Right atrium auricular region (tissue), 2 donors: ENCODE results near the gene MAPK8. TPM values are rescaled to one million over a fixed set of nuclear protein-coding genes. Genes with fewer than 3 reads are reported as not detected.
"Not testable (repeated sequence)": the region's sequence is repeated elsewhere in the genome, so short reads cannot be mapped to it uniquely, and the experiment has no call there.

Experiments used
- DNase-seq: peaks from one replicate; pipeline ENCODE4 v3.0.0-alpha.2; 2019; ENCODE audit warnings: low spot score
- H3K27ac ChIP-seq, 2 donors: fragments of 200-600 bp; sonication (generic); 1 replicate in 1 of 2; 2 replicates in 1 of 2; pipeline ENCODE4 v1.5.1; 2016 to 2019
- H3K27me3 ChIP-seq, 2 donors: fragments of 200-600 bp; sonication (generic); one replicate each; pipeline versions ENCODE4 v1.5.1 to v1.6.0; 2017 to 2019
- H3K36me3 ChIP-seq: fragments of 200-600 bp; sonication (generic); one replicate; pipeline ENCODE4 v1.5.1; 2016
- H3K4me1 ChIP-seq, 2 donors: fragments of 200-600 bp; sonication (generic); one replicate each; pipeline versions ENCODE4 v1.5.1 to v1.6.0; 2017 to 2019
- H3K4me3 ChIP-seq, 2 donors: fragments of 200-600 bp; sonication (generic); 1 replicate in 1 of 2; 2 replicates in 1 of 2; pipeline ENCODE4 v1.5.1; 2017 to 2019; ENCODE audit warnings: mild to moderate bottlenecking in 1 of 2, moderate library complexity in 1 of 2
- H3K9me3 ChIP-seq, 2 donors: fragments of 200-600 bp; sonication (generic); one replicate each; pipeline ENCODE4 v1.5.1; 2019
- total RNA-seq, 2 donors: library from RNA; depleted of rRNA; stranded (reverse); fragments of >200 nt; gene quantifications; one replicate each; pipeline ENCODE4 v1.1.0, GENCODE V29; 2016
- TF ChIP-seq, protein P1 (sequence below), 2 donors: fragments of 200-600 bp; sonication (generic); IDR thresholded peaks; one replicate each; pipeline ENCODE4 v1.5.1; 2019; ENCODE audit warnings: antibody characterized with exemption in 2 of 2

Gene MAPK8
- total RNA-seq, 2 donors from 2014 or later = 22.3 to 26.5 TPM

DNA sequence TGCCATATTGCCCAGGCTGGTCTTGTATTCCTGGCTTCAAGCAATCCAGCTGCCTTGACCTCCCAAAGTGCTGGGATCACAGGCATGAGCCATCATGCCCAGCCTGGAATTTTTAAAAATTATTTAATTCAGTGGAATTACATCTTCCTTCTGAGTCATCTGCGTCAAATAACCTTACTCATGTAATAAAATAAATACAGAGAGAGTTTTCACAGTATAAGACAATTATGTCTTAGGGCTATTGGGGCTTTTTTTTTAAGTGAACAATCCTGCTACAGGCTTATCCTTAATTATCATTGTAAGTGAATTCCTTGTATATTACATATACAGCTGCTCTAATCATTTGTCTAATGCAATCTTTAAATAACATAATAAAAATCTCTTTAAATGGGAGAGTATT, 108.3 kb downstream of the MAPK8 start:
- TF ChIP-seq, protein P1, sequence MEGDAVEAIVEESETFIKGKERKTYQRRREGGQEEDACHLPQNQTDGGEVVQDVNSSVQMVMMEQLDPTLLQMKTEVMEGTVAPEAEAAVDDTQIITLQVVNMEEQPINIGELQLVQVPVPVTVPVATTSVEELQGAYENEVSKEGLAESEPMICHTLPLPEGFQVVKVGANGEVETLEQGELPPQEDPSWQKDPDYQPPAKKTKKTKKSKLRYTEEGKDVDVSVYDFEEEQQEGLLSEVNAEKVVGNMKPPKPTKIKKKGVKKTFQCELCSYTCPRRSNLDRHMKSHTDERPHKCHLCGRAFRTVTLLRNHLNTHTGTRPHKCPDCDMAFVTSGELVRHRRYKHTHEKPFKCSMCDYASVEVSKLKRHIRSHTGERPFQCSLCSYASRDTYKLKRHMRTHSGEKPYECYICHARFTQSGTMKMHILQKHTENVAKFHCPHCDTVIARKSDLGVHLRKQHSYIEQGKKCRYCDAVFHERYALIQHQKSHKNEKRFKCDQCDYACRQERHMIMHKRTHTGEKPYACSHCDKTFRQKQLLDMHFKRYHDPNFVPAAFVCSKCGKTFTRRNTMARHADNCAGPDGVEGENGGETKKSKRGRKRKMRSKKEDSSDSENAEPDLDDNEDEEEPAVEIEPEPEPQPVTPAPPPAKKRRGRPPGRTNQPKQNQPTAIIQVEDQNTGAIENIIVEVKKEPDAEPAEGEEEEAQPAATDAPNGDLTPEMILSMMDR (IDR thresholded peaks at IDR 0.05) = no peak
- Histone ChIP-seq H3K9me3 (peaks cover 0 to 9% of the 10 kb centered on the region in 2 donors), H3K27ac (no peak overlapping the region), H3K36me3 (peaks cover 12% of the 10 kb centered on the region), H3K27me3 (no peaks in the 10 kb centered on the region), H3K4me1 (no peaks in the 10 kb centered on the region), H3K4me3 (no peak overlapping the region)
- no peak for DNase-seq

DNA sequence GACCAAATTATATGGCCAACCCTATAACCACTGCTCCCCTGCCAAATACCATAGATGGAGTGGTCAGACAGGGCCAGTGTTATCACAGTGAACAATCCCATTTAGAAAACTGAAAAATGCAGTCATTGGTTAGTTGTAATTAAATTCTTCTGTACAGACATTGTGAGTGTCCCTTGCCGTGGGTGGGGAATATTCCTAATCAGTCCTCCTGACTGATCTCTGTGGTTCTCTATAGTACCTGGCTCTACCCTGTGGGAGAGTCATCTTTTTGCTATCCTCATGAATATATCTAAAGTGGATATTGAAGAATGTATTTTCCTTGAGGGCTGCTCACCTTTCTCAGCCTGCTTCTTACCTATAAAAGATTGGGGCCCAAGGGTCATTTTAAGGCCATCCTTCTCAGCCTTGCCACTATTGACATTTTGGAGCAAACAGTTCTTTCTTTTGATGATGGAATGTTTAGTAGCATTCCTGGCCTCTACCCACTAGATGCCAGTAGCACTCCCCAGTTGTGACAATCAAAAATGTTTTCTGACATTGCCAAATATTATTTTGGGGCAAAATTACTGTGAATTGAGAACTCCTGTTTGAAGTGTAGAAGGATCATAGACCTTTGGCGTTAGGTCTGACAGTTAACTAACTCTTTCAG, 110.2 kb downstream of the MAPK8 start:
- TF ChIP-seq, protein P1 (IDR thresholded peaks at IDR 0.05) = no peak
- Histone ChIP-seq H3K36me3 (no peaks in the 10 kb centered on the region), H3K9me3 (peaks cover 0 to 9% of the 10 kb centered on the region in 2 donors), H3K27me3 (no peaks in the 10 kb centered on the region), H3K4me1 (no peaks in the 10 kb centered on the region), H3K27ac (no peak overlapping the region), H3K4me3 (no peak overlapping the region)
- DNase-seq = no peak

DNA sequence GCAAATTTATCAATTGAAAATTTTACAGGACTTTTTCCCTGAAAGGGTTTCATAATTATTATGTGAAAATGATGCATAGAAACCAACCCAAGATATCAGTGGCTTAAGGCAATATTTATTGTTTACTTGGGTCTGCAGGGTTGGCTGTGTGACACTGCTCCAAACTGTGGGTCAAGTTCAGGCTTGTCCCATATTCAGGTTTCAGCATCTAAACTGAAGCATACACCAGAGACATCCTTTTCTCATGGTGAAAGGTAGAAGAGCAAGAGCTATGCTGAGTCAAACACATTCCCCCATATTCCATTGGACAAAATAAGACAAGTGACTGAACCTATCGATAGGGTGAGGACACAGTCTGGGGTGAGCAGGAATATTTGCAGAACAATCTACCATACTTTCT, 110.9 kb downstream of the MAPK8 start:
- Histone ChIP-seq H3K9me3 (peaks cover 0 to 2% of the 10 kb centered on the region in 2 donors), H3K27me3 (no peaks in the 10 kb centered on the region), H3K36me3 (no peaks in the 10 kb centered on the region), H3K27ac (no peak overlapping the region), H3K4me3 (no peak overlapping the region), H3K4me1 (no peaks in the 10 kb centered on the region)
- TF ChIP-seq, protein P1 (IDR thresholded peaks at IDR 0.05) = no peak
- DNase-seq = no peak

DNA sequence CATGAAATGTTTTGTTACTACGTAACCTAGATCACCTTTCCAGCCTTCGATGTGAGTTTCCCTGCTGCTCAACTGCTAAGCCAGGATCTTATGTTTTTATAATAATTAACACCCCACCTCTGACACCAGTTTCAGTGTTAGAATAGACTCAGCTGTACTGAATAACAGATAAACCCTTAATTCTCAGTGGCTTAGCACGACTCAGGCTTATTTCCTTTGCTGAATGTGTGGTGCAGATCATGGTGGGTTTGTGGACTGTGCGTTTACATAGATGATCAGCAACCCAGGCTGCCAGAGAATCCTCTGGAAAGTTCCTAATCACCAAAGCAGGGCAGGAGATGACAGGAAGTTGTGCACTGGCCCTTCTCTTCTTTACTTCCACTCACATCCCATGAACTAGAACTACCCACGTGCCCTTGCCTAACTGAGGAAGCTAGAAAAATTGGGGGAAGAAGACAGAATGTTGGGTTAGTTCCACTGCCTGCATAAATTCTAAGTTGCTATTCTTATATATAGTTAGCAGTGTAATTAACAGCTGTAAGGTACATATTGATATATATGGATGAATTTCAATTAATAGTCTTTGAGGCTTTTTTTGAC, 111.8 kb downstream of the MAPK8 start:
- H3K36me3 ChIP-seq = no peaks in the 10 kb centered on the region
- no peak overlapping the region for H3K27ac ChIP-seq
- H3K27me3 ChIP-seq = no peaks in the 10 kb centered on the region
- DNase-seq = no peak
- no peak overlapping the region for H3K4me3 ChIP-seq
- H3K9me3 ChIP-seq = no peaks in the 10 kb centered on the region
- TF ChIP-seq, protein P1 (IDR thresholded peaks at IDR 0.05) = no peak
- H3K4me1 ChIP-seq = no peaks in the 10 kb centered on the region

DNA sequence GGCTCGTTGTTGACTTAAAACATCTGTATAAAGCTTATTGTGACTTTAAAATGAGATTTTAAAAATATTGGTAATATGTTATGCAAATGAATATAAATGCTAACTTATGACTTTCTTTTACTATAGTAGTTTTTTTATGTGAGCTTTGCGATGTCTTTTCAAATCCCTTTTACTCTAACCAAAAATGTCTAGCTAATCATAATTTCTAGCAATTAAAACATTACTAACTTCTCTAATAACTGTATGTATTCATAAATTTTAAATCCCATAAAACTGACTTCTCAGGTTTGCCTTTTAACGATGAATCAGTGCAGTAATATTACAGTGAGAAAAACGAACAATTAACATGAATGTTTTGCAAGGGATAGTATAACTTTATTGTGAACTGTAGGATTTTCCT, 113.2 kb downstream of the MAPK8 start:
- Histone ChIP-seq H3K36me3 (no peaks in the 10 kb centered on the region), H3K27me3 (no peaks in the 10 kb centered on the region), H3K4me1 (no peaks in the 10 kb centered on the region), H3K9me3 (no peaks in the 10 kb centered on the region), H3K4me3 (no peak overlapping the region), H3K27ac (no peak overlapping the region)
- TF ChIP-seq, protein P1 (IDR thresholded peaks at IDR 0.05) = no peak
- no peak for DNase-seq

DNA sequence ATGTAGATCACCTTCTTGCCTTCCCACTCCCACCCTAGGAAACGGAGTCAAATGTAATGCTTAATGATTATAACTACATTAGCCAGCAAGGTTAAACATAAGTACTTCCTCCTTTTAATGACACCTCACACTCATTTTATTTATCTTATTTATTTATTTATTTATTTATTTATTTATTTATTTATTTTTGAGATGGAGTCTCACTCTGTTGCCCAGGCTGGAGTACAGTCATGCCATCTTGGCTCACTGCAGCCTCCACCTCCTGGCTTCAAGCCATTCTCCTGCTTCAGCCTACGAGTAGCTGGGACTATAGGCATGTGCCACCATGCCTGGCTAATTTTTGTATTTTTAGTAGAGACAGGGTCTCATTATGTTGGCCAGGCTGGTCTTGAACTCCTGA, 115.4 kb downstream of the MAPK8 start:
- not testable (repeated sequence) for H3K27ac ChIP-seq, H3K9me3 ChIP-seq, H3K36me3 ChIP-seq, H3K27me3 ChIP-seq, H3K4me1 ChIP-seq, H3K4me3 ChIP-seq, DNase-seq
